Measurements from ENCODE around the gene PACC1. TPM values are rescaled to one million over a fixed set of nuclear protein-coding genes. Genes with fewer than 3 reads are reported as not detected.
"Not testable (repeated sequence)": the region's sequence is repeated elsewhere in the genome, so short reads cannot be mapped to it uniquely, and the experiment has no call there.

The PACC1 gene
- total RNA-seq, 1 donor from 2014 or later, result 9.7 TPM

DNA sequence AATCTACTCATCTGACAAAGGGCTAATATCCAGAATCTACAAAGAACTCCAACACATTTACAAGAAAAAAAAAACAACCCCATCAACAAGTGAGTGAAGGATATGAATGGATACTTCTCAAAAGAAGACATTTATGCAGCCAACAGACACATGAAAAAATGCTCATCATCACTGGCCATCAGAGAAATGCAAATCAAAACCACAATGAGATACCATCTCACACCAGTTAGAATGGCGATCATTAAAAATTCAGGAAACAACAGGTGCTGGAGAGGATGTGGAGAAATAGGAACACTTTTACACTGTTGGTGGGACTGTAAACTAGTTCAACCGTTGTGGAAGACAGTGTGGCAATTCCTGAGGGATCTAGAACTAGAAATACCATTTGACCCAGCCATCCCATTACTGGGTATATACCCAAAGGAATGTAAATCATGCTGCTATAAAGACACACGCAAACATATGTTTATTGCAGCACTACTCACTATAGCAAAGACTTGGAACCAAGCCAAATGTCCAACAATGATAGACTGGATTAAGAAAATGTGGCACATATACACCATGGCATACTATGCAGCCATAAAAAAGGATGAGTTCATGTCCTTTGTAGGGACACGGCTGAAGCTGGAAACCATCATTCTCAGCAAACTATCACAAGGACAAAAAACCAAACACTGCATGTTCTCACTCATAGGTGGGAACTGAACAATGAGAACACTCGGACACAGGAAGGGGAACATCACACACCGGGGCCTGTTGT, 18.8 kb downstream of the PACC1 start:
- not testable (repeated sequence) for DNase-seq (ENCODE audit: low read depth)

- no peak for DNase-seq (ENCODE audit: low read depth)
These were observed 25.5 kb downstream of the PACC1 start for GRCh38 chr1:212388985-212389716.

- no peak for DNase-seq (ENCODE audit: low read depth)
These were observed 28.7 kb downstream of the PACC1 start for GRCh38 chr1:212386029-212386428.

DNA sequence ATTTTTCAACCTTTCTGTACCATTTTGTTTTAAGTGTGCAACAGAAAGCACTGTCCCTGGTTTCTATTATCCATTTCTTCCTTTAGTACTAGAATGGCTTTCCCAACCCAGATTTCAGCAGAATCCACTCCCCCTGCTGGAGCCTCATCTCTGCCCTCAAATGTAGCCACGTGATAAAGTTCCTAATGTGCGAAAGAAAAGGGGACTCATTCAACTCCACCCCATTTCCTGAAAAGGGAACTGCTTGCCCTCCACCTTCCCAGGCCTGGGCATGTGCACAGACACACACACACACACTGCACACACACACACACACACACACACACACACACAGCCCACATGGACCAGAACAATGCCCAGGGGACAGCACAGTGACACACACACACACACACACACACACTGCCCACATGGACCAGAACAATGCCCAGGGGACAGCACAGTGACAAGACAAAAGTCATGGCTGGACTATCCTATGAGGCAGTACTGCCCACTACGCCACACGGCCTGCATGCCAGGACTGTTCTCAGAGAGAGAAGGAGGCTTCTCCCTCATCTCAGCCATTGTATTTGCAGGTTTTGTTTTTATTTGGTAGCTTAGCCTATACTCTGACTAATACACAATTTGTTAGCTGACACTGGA, 33.2 kb downstream of the PACC1 start:
- peak; percentile 18 for DNase-seq (ENCODE audit: low read depth)

DNA sequence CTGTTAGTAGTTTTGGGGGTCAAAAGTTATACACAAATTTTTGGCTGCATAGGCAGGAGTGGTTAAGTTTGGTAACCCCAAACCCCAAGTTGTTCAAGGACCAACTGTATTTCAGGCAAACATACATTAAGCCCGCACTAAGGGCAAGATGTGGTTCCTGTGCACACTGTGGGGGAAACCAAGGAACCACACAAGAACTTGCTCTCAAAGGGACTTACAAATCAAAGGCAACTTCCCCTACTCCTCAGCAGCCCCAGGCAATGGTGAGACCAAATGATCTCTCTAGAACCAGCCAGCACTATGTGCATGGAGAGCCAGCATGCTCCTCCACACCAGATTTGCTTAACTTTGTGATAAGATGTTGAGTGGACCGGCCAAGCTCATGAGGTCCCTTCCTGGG, 35.3 kb downstream of the PACC1 start:
- DNase-seq (ENCODE audit: low read depth), result no peak

GRCh38 chr1:212377644-212378043, 37.0 kb downstream of the PACC1 start:
- no peak for DNase-seq (ENCODE audit: low read depth)

DNA sequence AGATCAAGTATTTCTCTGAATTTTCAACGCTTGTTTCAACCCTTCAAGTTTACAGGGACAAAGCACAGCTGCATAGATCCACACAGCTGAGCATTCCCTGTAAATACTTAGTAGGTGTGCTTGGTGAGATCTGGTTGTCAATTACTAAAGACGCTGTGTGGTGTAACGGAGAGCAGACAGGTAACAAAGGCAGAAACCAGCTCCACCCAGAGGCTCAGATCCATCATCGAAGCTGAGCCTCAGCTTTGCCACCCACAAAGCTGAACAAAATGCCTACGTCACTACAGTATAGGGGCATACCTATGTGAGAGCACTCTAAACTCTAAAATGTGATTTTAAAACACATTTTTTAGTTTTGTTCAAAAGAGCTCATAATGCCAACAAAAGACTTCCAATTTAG, 38.7 kb downstream of the PACC1 start:
- DNase-seq (ENCODE audit: low read depth), result no peak

DNA sequence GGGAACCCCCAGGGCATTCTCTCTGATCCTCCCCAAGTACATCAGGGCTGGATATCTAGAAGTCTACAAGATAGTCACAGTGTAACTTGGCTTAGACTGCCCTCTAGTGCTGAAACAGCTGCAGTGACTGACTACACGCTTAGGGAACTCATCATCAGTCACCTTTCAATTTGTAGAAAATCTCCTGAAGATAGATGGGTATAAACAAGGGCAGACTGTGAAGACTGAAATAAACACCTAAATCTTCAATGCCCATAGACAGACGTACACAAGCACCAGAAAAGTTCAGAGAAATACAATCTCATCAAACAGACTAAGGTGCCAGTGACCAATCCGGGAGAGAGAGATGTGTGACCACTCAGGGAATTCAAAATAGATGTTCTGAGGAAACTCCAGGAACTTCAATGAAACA, 46.6 kb downstream of the PACC1 start:
- DNase-seq (ENCODE audit: low read depth), result peak; percentile 71

- no peak for DNase-seq (ENCODE audit: low read depth)
These were observed 47.1 kb downstream of the PACC1 start for GRCh38 chr1:212367474-212368072.

- DNase-seq (ENCODE audit: low read depth), result peak; percentile 11
These were observed 47.8 kb downstream of the PACC1 start for GRCh38 chr1:212366901-212367300.

GRCh38 chr1:212364985-212365384, 49.7 kb downstream of the PACC1 start:
- DNase-seq (ENCODE audit: low read depth), result no peak

DNA sequence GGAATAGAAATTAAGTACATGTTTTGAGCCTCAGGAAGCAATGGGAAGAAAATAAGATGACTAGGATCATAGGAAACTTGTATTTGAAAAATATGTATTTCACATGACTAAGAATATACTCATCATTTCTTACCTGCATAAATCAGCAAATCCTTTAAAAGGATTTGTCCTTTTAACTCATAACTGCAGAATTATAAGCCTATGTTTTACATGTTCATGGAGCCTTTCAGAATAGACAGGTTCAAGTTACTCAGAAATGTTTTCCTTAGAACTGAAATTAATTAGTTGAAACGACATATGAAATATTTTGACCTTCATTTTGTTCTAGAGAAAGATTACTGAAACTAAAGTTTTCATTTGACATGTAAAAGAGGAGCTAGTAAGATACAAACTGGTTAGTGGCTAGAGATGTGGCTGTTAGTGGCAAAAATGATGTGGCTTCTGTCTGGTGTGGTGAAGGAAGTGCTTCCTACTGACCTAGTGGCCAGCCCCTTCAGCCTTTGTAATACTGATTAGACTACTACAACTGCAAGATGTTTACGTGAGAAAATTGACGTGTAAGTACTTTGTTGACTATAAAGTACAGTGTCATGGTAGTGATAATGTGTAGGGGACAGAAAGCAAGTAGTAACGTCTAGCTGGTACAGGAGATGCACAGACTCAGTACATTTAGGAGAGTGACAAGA, 54.7 kb downstream of the PACC1 start:
- no peak for DNase-seq (ENCODE audit: low read depth)

DNA sequence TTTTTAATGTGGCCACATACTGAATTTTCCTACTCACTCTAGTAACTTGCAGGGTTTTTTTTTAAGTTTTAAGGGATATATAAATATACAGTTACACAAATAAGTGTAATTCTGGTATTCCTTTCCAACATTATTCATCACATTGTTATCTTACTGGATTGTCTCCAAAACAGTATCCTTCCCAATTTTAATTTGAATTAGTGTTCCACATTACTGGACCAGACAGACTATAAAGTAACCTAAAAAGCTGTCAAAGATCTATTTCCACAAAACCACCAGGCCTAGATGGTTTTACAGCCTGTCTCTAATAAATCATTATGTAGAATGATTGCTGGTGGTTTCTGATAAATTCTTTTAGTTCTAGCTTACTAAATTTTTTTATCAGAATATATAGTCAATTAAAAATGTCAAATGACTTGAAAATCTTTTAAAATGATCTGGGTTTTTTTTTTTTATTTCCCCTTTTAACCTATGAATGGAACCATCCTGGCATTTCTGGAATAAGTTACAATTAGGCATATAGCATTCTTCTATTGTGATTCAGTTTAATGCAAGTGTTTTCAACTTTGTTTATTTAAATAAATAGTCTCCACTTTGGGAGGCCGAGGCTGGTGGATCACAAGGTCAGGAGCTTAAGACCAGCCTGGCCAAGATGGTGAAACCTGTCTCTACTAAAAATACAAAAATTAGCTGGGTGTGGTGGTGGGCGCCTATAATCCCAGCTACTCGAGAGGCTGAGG, 59.3 kb downstream of the PACC1 start:
- no peak for DNase-seq (ENCODE audit: low read depth)

DNA sequence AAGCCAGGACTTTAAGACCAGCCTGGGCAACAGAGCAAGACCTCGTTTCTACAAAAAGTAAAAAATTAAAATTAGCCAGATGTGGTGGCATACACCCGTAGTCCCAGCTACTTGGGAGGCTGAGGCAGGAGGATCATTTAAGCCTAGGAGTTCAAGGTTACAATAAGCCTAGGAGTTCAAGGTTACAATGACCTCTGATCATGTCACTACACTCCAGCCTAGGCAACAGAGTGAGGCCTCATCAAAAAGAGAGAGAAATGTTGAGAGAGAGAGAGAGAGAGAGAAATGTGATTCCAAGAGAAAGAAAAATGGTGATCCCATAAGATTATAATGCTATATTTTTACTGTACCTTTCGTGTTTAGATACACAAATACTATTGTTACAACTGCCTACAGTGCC, 60.2 kb downstream of the PACC1 start:
- no peak for DNase-seq (ENCODE audit: low read depth)

DNA sequence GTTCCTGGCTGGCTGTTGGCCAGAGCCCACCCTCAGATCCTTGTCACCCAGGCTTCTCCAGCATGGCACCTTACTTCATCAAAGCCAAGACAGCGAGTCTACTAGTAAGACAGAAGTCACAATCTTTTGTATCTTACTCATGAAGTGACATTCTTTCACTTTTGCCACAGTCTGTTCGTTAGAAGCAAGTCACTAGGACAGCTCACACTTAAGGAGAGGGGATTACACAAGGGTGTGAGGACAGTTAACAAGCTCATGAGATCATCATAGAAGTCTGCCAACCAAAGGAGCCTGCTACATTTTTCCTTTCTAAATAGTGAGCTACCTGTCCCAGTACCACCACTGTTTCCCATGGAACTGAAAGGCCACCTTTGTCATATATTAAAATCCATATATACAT, 61.5 kb downstream of the PACC1 start:
- no peak for DNase-seq (ENCODE audit: low read depth)

- DNase-seq (ENCODE audit: low read depth), result no peak
These were observed 62.9 kb downstream of the PACC1 start for GRCh38 chr1:212351588-212352362.

- no peak for DNase-seq (ENCODE audit: low read depth)
These were observed 68.1 kb downstream of the PACC1 start for GRCh38 chr1:212346601-212347000.

DNA sequence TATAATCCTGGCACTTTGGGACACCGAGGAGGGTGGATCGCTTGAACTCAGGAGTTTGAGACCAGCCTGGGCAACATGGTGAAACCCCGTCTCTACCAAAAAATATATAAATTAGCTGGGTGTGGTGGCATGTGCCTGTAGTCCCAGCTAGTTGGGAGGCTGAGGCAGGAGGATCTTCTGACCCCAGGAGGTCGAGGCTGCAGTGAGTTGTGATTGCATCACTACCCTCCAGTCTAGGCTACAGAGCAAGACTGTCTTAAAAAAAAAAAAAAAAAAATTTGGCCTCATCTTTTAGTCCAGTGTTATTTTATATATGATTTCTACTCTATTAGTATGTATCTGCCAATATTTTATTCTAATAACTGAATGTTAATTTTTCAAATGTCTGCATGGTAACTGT, 69.8 kb downstream of the PACC1 start:
- no peak for DNase-seq (ENCODE audit: low read depth)

DNA sequence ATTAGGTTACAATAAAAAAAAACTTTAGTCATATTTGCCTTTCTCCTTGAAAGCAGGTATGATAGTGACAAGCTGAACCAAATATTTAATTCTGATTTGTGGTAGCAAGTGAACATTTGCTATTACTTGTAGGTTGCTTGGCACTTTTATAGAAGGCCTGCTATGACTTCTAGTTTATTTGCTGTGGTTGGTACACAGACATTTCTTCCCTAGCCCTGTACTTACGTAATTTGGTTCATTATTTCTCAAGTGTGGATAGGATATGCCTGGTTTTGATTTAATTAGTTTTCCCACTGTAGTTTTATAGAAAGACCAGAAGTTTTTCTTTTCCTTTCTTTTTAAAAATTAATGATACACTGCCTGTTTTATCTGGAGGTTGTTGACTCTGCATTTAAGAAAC, 73.6 kb downstream of the PACC1 start:
- DNase-seq (ENCODE audit: low read depth), result peak; percentile 3

- DNase-seq (ENCODE audit: low read depth), result no peak
These were observed 85.6 kb downstream of the PACC1 start for GRCh38 chr1:212329105-212329504.

All from renal cortical epithelial cell (primary cell).